HG02981 (cell line): ENCODE measurements around the gene ATP6AP1.

Experiments used
- ATAC-seq: cut with Tn5 transposase; IDR thresholded peaks from one replicate; pipeline ENCODE4 v1.9.1; 2021; ENCODE audit warnings: mild to moderate bottlenecking, moderate library complexity; ENCODE audit not compliant: unreplicated experiment

Gene ATP6AP1

GRCh38 chrX:154470434-154470833, 42.0 kb downstream of the ATP6AP1 start:
- no peak for ATAC-seq

- no peak for ATAC-seq
Observed at GRCh38 chrX:154470914-154471568, 42.6 kb downstream of the ATP6AP1 start.

GRCh38 chrX:154471839-154472684, 43.6 kb downstream of the ATP6AP1 start:
- no peak for ATAC-seq

- no peak for ATAC-seq
Observed at GRCh38 chrX:154472685-154473632, 44.5 kb downstream of the ATP6AP1 start.

GRCh38 chrX:154473683-154474082, 45.2 kb downstream of the ATP6AP1 start:
- no peak for ATAC-seq

- no peak for ATAC-seq
Observed at GRCh38 chrX:154476821-154477220, 48.3 kb downstream of the ATP6AP1 start.

DNA sequence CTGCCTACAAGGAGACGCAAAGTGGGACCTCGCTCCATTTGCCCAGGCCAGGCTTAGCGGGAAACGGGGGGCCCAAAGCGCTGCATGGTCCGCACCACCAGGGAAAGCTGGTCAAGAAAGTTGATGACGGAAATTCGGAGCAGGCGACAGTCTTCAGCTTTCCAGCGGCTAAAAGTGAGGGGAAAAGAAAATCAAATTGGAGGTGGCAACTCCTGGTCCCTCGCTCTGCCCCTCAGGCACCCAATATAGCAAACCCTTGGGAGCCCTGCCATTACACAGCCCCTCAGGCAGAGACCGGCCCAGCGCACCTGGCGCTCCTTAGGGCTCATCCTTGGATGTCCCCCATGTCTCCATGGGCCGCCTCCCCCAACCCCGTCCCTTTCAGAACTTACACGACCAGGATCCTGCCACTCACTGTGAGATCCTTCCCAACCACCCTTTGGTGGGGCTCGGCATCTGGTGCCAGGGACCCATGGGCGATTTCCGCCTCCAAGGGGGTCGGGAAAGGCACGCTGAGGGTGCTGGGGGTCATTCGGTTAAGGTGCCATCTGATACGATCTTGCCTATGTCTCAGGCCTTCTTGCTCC, 49.5 kb downstream of the ATP6AP1 start:
- ATAC-seq = no peak

DNA sequence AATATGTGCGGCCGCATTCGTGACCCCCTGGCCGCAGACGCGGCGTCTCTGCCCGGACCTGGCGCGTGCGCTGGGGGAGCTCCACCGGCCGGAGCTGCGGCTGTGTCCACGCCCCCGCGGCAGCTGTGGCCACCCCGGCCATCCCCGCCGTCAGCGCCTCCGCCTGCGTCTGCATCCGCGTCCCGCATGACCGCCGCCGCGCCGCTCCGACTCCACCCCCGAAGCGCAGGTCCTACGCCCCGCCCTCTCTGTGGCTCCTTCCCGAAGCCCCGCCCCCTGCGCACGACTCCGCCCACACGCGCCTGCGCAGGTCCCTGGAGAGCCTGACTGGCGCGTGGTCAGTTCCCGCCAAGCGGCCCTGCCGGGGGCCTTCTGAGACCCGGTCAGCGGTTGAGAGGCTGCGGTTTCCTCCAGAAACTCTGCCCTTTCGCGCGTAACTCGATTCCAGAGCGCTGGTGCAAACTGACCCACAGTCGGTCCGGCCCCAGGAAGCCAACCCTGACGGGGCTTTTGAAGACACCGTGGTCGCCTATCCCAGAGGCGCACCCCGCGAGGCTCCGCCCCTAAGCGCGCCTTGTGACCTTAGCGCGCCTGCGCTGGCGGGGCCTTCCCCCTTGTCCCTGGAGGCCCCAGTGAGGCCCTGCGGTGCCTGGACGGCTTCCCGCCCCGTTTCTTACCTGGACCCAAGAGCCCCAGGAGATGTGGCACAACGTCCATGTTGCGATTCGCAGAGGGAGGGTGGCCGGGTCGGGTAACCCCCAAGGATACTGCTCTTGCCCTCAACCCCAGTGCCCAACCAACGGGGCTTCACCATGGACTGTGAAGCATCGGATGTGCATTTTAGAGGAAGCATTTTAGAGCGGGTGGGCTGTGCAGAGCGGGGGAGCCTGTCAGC, 50.5 kb downstream of the ATP6AP1 start, which contains the start of gene LAGE3:
Gene LAGE3 (minus strand): TSS at position 554 of the 895 bp plus-strand sequence. CDS start 366 bp downstream, at position 188.
- peak; percentile 88 for ATAC-seq

DNA sequence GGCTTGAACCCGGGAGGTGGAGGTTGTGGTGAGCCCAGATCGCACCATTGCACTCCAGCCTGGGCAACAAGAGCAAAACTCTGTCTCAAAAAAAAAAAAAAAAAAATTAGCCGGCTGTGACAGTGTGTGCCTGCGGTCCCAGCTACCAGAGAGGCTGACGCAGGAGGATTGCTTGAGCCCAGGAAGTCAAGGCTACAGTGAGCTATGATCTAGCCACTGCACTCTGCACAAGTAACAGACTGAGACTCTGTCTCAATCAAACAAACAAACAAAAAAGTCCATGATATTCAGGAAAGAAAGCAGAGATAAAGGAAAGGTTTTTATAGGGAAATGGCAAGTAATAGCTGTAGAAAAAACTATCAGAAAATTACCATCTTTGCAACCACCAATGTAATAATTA, 52.7 kb downstream of the ATP6AP1 start:
- no peak for ATAC-seq

GRCh38 chrX:154481911-154482601, 53.6 kb downstream of the ATP6AP1 start:
- no peak for ATAC-seq

- no peak for ATAC-seq
Observed at GRCh38 chrX:154482786-154483185, 54.3 kb downstream of the ATP6AP1 start.

DNA sequence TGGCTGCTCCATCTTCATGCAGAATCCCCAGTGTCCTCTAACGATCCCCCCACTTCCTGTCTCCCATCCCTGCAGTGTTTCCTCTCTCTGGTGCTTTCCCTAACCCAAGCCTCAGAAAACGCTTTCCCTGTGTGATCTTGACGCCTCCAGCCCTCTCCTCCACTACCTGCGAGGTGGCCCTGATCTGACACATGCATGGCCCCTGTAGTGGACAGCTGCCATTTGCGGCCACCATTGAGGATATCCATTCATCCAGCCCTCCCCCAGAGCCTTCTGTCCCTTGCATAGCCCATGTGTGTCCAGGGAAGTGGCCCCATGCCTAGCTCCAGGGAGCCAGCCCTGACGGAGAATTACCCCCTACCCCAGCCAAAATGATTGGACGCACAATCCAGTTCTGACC, 54.8 kb downstream of the ATP6AP1 start:
- no peak for ATAC-seq

DNA sequence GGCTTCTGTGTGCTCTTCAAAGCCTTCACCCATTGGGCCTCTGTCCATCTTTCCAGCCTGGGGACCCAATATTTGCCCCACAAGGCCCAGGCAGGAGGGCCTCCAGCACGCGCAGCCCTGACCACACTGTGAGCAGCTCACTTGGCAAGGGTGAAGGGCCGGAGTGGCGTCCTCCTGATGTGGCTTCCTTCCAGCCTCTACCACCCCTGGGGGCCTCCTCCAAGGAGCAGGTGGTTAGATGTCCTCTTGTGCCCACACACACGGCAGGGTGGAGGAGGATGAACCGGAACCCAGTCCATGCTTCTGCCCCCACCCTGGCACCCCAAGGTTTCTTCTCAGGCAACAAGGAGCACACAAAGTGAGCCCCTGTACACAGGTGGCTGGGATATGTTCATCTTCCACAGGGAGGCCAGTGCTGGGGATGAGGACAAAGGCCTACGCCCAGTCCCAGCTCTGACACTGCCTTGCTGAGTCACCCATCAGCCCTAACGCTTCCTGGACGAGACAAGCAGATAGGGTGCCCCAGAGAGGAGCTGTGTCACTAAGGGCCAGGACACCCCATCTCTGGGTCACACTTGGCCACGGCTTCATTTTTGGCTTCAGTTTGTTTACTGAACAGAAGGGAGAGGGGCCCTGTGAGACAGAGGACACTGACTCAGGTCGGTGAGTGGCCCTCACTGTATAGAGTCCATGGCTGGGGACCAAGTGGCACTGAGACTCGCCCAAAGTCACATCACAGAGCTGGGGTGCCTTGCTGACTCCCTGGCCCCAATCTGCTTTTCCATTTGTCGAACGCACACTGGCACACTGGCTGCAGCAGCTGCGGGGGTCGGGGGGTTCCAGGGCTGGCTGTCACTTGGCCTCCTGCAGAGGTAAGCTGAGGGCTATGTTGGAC, 56.0 kb downstream of the ATP6AP1 start:
- no peak for ATAC-seq

DNA sequence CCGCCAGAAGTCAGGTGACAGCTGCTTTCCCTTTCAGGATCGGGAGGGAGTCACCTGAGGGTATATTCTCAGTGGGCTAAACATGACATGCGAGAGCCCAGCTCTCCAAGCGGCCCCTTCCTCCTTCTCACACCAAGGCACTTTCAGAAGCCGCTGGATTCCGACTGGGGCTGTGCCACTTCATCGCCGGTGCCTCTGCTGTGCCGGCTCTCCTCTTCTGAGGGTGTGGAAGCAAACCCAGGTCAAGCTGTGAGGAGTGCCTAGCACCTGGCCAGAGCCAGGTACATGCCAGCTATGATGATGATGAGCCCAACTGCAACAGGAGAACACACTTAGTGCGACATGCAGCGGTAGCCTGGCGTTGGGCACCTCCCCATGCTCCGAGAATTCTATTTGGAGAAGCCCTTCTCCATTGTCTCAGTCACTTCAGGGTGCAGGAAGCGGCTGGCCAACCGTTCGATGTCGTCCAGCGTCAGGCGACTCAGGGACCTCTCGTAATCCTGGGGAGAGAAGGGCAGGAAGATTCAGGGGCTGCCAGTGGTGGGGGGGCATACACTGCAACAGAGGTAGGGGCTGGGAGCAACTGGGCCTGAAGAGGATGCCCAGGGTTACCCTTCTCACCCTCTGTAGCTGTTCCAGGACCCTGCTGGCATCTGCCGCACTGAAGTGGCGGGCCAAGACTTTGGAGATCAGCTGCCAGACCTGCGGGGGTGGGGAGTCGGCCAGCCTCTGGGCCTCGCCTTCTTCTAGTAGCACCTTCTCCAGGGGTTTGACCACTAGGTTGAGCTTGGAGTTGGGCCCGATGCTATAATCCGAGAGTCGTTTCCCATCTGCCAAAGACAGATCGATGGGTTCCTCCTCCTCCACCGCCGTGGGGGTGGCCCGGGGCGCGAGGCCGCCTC, 56.9 kb downstream of the ATP6AP1 start:
- no peak for ATAC-seq

DNA sequence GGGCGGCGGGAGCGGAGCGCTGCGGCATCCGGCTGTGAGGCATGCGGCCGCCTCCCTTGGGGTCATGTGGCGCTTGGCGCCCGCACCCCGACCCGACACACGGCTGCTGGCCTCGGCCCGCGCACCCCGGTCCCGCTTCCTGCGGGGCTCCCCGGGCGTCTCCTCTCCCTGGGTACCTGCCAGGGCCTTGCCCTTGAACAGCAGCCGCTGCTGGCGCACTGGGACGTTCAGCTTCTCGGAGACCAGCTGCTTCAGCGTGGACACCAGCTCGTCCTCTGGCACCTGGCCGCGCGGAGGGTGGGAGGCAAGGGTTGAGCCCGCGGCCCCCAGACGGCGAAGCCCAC, 57.5 kb downstream of the ATP6AP1 start:
- no peak for ATAC-seq
